Omental fat pad (tissue), 4 donors: ENCODE results near the gene EFHC2. TPM values are rescaled to one million over a fixed set of nuclear protein-coding genes. Genes with fewer than 3 reads are reported as not detected.

Experiments used
- ATAC-seq: fragments of 150-250 bp; one replicate; pipeline ENCODE4 v1.9.1; 2016; ENCODE audit warnings: mild to moderate bottlenecking, moderate library complexity; ENCODE audit not compliant: low FRiP score
- DNase-seq: peaks from one replicate; pipeline ENCODE4 v3.0.0-alpha.2; 2019; ENCODE audit warnings: low spot score
- CTCF ChIP-seq, 3 donors: fragments of 450-650 bp; IDR thresholded peaks; one replicate each; pipeline ENCODE4 v1.5.1; 2016 to 2017; ENCODE audit warnings: antibody characterized with exemption in 3 of 3, mild to moderate bottlenecking in 3 of 3, moderate library complexity in 2 of 3
- total RNA-seq, 4 donors: library from RNA; depleted of rRNA; stranded (reverse); fragments of >200 nt; gene quantifications; one replicate each; pipeline ENCODE4 v1.1.0, GENCODE V29; 2016

Gene EFHC2
- total RNA-seq, 4 donors from 2014 or later: 0.60 to 1.6 TPM; not detected in 2

DNA sequence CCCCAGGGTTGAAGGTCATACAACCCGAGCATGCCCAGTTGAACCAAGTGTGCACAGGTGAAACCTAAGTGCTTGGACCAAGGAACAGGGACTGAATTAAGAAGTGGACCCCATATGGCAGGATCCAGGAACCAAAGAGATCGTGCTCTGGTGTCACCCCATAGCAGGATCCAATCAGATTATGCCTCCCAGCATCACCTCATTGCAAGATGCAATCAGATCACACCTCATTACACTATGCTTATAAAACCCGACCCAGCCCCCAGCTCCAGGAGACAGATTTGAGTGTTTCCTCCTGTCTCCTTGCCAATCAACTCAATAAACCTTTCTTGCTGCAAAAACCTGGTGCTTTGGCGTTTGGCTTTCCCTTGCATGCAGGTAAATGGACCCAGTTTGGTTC lies 37.6 kb downstream of the EFHC2 start:
- ATAC-seq: no peak
- TF ChIP-seq CTCF (IDR thresholded peaks at IDR 0.05): no peak
- no peak for DNase-seq

- no peak for TF ChIP-seq CTCF (IDR thresholded peaks at IDR 0.05)
- DNase-seq: no peak
- no peak for ATAC-seq
These were observed 40.4 kb downstream of the EFHC2 start for GRCh38 chrX:44303119-44303518.

DNA sequence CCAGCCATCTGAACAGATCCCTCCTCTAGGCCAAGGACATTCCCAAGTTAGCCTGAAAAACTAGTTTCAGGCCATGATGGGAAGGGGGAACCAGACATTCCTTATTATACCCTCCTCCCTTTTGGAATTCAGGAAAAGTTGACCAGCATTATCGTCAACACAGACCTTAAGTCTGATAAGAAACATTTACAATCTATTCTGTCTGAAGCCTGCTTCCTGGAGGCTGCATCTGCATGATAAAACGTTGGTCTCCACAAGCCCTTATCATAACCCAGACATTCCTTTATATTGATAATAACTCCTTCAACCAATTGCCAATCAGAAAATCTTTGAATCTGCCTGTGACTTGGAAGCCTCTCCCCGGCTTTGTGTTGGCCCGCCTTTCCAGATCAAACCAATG lies 44.3 kb downstream of the EFHC2 start:
- DNase-seq (no peak), ATAC-seq (no peak)
- TF ChIP-seq CTCF (IDR thresholded peaks at IDR 0.05): no peak

DNA sequence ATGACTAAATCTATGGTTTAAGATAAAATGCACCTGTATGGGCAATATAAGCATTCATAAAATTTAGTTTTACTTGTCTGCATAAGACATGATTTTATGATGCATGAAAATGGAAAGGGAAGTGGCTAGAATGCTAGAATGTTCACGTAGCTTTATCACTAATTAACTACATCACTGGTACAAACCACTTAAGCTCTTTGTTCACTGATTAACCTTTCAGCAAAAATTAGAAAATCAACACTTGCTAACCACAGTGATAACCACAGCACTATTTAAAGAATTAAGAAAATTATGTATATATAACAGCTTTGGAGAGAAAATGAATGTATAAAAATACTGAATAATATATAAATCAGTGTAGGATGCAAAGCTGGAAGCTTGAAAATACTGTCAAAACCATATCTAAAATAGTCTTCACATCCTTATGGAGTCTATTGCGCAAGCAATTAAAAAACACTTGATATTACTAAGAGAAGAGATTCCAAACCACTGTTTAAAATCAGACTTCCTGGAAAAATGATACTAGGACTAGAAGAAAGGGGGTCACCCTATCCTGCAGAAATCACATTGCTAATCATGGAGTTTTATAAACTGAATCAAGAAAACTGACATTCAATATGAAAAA lies 51.9 kb downstream of the EFHC2 start:
- no peak for ATAC-seq
- TF ChIP-seq CTCF (IDR thresholded peaks at IDR 0.05): no peak
- DNase-seq: no peak

DNA sequence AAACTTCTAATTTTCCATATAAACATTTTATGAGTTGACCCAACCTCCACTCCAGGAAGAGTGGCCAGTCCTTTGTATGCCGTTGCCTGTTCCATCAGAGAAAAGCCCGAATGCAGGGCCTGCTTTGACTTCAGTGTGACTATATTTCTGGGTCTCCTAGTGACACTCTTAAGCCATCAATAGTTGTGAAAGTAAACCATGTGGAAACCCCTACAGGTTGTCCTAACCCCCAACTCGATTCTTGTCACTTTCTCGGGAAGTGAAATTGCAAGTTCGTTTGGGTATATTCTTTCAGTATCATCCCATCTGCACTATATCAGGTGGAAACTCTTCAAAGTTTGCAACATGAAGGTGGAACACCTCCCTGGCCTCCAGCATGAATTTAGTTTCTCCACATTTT lies 52.8 kb downstream of the EFHC2 start:
- ATAC-seq (no peak), DNase-seq (no peak)
- no peak for TF ChIP-seq CTCF (IDR thresholded peaks at IDR 0.05)

DNA sequence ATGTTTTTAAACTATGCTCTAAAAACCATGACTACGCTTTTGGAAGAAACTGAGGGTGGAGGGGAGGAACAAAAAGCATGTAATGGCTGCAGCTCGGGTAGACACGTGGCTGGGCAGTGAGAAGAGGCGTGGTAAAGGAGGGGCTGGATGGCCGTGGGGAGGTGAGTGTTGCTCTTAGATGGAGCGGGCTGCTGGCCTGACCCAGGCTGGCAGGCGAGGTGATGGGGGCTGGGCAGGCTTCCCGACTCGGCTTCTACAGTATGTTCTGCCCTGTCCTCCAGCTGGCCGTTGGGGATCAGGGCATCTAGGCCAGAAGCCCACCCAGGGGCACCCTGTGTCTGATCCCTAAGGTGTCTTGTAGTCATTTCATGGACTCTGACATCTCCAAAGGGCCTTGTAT lies 60.7 kb downstream of the EFHC2 start:
- TF ChIP-seq CTCF (IDR thresholded peaks at IDR 0.05): no peak
- DNase-seq (no peak), ATAC-seq (no peak)

DNA sequence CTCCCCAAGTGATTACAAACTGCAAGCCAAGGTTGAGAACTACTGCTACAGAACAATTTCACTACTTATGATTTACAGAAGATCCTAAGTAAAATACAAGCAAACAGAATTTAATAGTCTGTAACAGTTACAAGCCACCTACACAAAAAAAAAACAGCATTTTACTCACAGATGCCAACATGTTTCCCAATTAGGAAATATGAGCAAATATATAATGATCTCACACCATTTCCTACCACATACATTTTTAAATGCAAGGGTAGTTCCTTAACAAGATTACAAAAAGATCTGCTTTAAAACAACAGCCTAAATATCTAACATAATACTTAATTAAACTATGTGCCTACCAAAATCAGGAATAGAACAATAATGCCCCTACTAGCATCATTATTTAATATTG lies 63.4 kb downstream of the EFHC2 start:
- no peak for DNase-seq
- TF ChIP-seq CTCF (IDR thresholded peaks at IDR 0.05): no peak
- ATAC-seq: no peak
